Prostate gland (tissue), 2 donors: ENCODE measurements around the gene CARNS1.

Source experiments
- POLR2A ChIP-seq: fragments of 450-650 bp; IDR thresholded peaks from one replicate; pipeline ENCODE4 v1.6.1; 2016; ENCODE audit warnings: antibody characterized with exemption, mild to moderate bottlenecking
- POLR2AphosphoS5 ChIP-seq: sonication (generic); formaldehyde crosslinking; IDR thresholded peaks from one replicate; pipeline ENCODE4 v1.6.1; 2017; ENCODE audit warnings: antibody characterized with exemption
- TF ChIP-seq, protein P1 (sequence below), 4 experiments: fragments of 200-600 bp in 2 of 4; fragments of 450-650 bp in 2 of 4; sonication (generic) in 2 of 4; IDR thresholded peaks; 1 replicate in 3 of 4; 2 replicates in 1 of 4; pipeline ENCODE4 v1.5.1; 2016 to 2019; ENCODE audit warnings: antibody characterized with exemption in 4 of 4, mild to moderate bottlenecking in 2 of 4, moderate library complexity in 2 of 4

DNA sequence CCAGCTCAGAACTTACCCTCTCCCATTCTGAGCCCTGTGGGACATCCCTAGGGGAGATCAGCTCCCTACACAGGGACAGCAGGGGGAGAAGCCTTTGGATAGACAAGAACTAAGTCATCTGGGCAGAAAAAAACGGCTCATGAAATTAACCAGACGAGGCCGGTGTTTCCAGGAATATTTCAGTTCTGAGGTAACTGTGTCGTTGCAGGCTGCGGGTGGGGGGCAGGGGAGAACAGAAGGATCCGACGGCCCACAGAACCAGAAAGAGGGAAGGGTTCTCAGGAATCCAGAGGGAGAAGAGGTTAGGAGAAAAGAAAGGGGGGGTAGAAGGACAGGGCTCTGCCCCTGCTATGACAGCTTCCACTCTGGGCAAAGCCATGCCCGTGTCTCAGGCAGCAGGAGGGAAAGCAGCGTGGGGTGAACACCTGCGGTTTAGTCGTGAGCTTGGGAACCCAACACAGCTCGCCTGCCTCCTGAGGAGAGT, 45.6 kb upstream of the CARNS1 start:
- TF ChIP-seq, protein P1, sequence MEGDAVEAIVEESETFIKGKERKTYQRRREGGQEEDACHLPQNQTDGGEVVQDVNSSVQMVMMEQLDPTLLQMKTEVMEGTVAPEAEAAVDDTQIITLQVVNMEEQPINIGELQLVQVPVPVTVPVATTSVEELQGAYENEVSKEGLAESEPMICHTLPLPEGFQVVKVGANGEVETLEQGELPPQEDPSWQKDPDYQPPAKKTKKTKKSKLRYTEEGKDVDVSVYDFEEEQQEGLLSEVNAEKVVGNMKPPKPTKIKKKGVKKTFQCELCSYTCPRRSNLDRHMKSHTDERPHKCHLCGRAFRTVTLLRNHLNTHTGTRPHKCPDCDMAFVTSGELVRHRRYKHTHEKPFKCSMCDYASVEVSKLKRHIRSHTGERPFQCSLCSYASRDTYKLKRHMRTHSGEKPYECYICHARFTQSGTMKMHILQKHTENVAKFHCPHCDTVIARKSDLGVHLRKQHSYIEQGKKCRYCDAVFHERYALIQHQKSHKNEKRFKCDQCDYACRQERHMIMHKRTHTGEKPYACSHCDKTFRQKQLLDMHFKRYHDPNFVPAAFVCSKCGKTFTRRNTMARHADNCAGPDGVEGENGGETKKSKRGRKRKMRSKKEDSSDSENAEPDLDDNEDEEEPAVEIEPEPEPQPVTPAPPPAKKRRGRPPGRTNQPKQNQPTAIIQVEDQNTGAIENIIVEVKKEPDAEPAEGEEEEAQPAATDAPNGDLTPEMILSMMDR (IDR thresholded peaks at IDR 0.05), result no peak
- no peak for TF ChIP-seq POLR2A
- TF ChIP-seq POLR2AphosphoS5, result no peak
